Measurements from ENCODE around the gene COPE.
"Not testable (repeated sequence)": the region's sequence is repeated elsewhere in the genome, so short reads cannot be mapped to it uniquely, and the experiment has no call there.

Gene COPE

GRCh38 chr19:18908917-18909619 lies 10.1 kb downstream of the COPE start:
- no peak for DNase-seq (ENCODE audit: low read depth)

GRCh38 chr19:18906605-18907519 lies 12.3 kb downstream of the COPE start:
- no peak for DNase-seq (ENCODE audit: low read depth)

GRCh38 chr19:18905513-18906236 lies 13.5 kb downstream of the COPE start:
- DNase-seq (ENCODE audit: low read depth), result no peak

- no peak for DNase-seq (ENCODE audit: low read depth)
Observed at GRCh38 chr19:18905058-18905456, 14.1 kb downstream of the COPE start.

- no peak for DNase-seq (ENCODE audit: low read depth)
Observed at GRCh38 chr19:18904334-18905057, 14.7 kb downstream of the COPE start.

- DNase-seq (ENCODE audit: low read depth), result no peak
Observed at GRCh38 chr19:18903156-18904037, 15.8 kb downstream of the COPE start.

- not testable (repeated sequence) for DNase-seq (ENCODE audit: low read depth)
Observed at GRCh38 chr19:18902519-18902918, 16.7 kb downstream of the COPE start.

GRCh38 chr19:18901491-18901890 lies 17.7 kb downstream of the COPE start:
- no peak for DNase-seq (ENCODE audit: low read depth)

GRCh38 chr19:18900700-18901481 lies 18.3 kb downstream of the COPE start:
- DNase-seq (ENCODE audit: low read depth), result no peak

GRCh38 chr19:18899624-18900560 lies 19.3 kb downstream of the COPE start:
- no peak for DNase-seq (ENCODE audit: low read depth)

- no peak for DNase-seq (ENCODE audit: low read depth)
Observed at GRCh38 chr19:18898607-18899408, 20.4 kb downstream of the COPE start.

GRCh38 chr19:18898081-18898606 lies 21.0 kb downstream of the COPE start:
- DNase-seq (ENCODE audit: low read depth), result no peak

- DNase-seq (ENCODE audit: low read depth), result no peak
Observed at GRCh38 chr19:18897094-18898029, 21.8 kb downstream of the COPE start.

GRCh38 chr19:18896421-18896841 lies 22.8 kb downstream of the COPE start:
- DNase-seq (ENCODE audit: low read depth), result no peak

GRCh38 chr19:18895824-18896341 lies 23.3 kb downstream of the COPE start, which contains the start of gene CERS1:
TSS of gene CERS1 (minus strand) at chr19:18896158. CDS start at chr19:18896072, 86 bp downstream.
- no peak for DNase-seq (ENCODE audit: low read depth)
